GM19193 (cell line): ENCODE results near the gene RNF44.

Experiments used
- POLR2A ChIP-seq: IDR thresholded peaks from 4 replicates; pipeline ENCODE4 v1.6.1; 2011; ENCODE audit not compliant: insufficient read depth, insufficient read length; ENCODE audit errors: extremely low read depth

Gene RNF44

DNA sequence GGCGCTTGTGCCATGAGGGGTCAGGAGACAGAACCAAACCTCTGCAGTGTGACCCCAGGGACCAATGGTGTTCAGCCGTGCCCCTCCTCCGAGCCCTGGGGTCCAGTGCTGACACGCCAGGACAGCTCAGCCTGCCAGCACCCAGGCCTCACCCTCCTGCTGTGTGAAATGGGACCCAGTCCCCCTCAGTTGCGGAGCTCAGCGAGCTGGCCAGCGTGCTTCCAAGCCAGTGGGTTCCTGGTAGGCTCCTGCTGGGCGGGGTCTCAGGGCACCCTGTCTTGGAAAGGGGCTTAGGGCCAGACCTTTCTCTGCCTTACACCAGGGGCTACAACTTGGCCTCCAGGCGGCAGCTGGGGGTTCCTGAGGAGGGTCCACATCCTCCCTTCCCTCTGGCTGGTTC, 4.4 kb downstream of the RNF44 start:
- no peak for TF ChIP-seq POLR2A

DNA sequence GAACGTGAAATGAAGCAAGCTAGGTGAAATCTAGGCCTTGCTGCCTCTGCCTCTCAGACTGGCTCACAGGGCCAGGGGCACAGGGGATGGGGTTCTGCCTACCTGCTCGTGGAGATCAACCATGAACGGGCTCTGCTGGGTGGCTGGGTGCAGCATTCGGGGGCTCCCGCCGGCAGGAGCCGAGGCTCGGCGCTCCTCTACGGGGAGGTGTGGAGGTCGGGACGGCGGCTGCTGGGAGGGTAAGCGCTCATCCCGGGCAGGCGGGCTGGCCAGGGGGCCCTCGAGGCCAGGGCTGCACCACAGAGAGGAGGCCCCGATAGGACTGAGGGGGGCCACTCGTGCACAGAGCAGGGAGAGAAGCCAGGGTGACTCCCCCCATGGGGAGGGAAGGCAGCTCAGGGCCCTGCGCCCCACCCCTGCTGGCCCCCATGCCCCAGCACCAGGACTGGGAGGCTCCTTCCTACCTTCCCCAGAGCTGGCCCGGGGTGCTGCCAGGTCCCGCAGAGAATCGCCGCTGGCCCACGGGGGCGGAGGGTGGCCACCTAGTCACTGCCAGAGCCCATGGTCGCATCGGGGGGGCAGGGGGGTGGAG, 5.2 kb downstream of the RNF44 start:
- TF ChIP-seq POLR2A: no peak

DNA sequence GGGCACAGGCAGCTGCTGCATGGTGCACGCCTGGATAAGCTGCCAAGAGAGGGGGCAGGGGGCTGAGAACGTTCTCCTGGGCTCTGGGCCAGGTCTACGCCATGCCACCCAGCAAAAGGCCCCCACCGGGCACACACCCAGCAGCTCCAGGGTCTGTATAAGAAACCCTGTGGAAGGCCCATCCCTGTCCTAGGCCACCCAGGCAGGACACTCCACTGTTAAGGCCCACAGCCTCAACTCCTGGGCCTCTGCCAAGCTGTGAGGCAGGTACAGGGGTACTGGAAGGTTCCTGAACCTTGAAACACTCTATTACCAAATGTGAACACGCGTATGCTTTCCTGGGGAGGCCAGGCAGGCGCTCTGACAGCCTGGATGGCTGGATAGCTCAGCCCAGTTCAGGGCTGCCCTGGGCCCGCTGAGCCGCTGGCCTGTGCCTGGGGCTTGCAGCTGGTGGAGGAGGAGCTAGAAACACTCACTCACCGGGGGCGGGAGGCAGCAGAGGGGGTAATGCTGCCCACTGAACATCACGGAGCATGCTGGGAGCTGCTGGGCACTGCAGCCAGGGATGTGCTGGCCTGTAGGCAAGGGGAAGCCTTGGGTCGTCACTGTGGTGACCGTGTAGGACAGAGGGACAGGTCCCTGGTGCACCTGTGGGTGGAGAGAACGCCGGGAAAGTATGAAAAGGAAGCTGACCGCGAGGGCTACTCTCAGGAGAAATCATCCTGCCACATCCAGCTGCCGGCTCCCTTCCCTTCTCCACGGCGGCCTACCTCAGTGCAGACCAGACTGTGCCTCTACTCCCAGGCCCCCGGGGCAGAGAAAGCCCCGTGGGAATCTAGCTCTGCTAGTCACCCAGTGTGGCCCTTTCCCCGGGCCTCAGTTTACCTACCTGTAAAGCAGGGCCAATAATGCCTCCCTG, 6.0 kb downstream of the RNF44 start:
- TF ChIP-seq POLR2A: no peak

DNA sequence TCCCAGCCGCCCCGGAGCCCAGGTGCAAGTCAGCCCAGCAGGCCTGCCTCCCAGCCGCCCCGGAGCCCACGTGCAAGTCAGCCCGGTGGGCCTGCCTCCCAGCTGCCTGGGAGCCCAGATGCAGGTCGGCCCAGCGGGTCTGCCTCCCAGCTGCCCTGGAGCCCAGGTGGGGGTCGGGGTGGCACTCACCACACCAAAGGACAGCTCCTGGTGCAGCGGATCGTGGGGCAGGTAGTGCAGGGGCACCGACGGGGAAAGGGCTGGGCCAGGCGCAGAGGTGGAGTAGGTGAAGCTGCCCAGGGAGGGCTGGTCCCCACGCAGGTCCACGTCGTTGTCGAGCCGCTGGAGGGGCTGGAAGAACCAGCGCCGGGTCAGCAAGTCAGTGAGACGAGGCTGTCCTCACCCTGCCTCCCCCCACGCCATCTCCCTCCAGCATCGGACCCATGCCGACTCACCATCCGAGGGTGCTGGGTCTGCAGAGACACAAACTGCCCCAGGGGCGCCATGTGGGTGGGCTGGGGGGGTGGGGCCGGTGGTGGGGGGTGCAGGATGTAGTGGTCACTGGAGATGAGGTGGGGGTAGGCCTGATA, 6.7 kb downstream of the RNF44 start:
- no peak for TF ChIP-seq POLR2A

DNA sequence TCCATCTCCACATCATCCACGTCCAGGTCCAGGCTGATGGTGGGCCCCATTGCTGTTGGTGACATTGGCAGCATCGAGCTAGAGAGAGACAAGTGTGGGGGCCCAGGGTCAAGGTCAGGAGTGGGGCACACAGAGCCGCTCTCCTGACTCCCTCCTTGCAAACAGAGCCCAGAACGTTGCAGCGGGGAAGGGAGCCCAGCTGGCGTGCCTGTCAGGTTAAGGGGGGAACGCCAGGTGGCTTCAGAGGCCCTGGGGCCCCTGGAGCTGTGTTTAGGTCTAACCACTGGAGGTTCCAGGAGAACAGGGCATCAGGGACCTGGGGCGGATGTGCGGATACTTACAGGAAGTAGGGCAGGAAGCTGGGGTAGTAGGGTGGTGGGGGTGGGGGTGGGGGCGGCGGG, 7.5 kb downstream of the RNF44 start:
- TF ChIP-seq POLR2A: no peak

DNA sequence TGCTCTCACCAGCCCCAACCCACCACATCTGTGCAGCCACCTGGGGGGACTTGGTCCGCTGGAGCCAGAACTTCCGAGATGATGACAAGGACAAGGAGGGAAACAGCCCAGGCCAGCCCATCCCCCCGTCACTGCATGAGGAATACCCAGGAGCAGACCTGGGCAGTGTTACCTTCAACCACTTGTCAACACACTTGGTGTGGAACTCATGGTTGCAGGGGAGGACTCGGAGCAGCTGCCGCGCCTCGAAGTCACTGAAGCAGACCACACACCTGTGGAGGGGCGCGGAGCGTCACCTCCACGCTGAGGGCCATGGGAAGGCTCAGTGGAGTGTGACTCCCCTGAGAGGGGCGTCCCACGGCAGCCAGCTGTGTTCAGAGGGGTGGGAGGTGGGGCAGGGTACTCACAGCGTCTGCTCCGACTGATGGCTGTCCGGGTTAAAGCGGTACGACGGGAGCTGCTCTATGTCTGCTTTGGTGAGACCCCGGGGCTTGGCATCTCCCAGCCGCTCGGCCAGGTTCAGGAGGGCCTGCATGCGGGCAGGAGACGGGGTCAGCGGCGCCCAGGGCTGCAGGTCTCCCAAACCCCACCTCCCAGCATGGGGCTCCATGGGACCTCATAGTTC, 8.0 kb downstream of the RNF44 start:
- TF ChIP-seq POLR2A: no peak

DNA sequence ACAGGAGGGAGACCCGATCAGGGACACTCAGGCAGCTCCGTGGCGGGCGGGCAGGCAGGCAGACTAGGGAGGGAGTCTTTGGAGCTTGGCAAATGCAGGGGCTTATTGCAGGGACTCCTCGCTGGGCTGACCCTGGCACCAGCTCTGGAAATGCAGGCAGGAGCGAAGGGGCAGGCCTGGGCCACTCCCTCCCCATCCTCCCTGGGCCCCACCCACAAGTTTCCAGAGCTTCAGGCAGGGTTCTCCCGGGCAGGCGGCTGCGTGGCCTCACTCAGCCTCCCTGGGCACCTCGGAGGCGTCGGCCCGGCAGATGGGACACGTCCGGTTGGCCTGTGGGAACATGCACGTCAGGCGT, 8.5 kb downstream of the RNF44 start:
- no peak for TF ChIP-seq POLR2A

DNA sequence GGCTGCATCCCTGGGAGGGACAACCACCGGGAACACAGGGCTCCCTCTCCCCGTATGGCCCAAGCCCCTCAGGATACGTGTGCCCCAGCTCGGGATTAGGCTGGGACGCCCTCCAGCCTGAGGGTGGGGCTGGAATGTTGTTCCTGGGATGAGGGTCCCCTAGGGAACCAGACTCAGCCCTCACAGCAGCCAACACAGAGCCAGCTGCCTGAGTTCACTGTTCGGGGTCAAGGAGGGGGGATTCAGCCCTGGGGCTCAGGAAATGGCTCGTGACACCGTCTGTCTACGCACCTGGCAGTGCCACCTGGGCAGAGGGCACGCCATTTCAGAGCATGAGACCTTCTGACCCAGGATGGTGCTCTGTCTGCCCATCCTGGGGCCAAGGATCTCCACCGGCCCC, 8.9 kb downstream of the RNF44 start:
- no peak for TF ChIP-seq POLR2A

DNA sequence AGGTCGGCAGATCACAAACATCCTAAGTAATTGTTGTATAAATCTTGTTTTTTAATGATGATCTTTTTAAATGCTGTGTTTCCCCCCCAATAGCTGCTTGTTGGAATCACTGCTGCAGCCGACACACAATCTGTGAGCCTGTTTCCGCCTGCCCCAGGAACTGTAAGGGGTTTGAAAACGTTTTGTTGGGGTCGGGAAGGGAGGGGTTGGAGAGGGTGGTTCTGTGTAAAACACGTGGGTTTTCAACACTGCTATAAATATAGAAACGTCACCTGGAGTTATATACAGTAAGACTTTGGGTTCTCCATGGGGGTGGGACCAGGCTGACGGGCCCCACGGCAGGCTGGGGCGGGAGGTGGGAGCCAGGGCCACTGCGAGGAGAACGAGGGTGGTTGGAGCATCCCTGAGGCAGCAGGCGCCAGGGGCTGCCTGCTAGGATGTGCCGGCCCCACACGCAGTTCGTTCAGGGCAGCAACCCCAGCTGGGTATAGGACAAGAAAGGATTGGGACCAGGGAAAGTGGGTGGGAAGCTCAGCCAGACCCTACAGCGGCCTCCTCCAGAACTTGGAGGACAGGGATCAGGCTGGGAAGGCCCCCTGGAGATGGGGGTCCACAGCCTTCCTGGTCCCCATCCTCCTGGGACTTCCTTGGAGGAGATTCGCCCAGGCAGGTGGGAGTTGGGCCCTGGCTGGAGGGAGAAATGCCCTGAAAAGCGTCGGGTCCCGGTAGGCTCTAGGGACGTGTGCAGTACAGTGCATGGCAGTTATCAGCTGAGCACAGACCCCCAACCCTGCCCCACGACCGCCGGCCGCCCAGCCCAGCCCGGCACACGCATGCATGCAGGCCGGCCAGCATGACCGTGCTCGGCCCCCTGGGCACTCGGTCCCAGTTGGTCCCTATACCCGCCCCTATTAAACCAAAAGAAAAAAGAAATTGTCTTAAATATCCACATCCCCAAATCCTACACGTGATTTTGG, 9.7 kb downstream of the RNF44 start:
- TF ChIP-seq POLR2A: no peak

DNA sequence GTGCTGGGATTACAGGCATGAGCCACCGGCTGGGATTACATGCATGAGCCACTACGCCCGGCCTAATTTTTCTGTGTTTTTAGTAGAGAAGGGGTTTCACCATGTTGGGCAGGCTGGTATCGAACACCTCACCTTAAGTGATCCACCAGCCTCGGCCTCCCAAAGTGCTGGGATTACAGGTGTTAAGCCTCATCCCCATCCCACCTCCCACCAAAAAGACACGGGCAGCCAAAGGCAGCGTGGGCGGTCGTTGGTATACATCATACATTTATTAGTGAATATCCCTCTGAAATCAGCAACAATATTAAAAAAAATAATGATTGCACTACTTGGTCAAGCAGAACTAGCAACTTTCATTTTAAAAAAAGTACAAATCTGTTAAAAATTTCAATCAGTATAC, 10.7 kb downstream of the RNF44 start:
- TF ChIP-seq POLR2A: no peak

DNA sequence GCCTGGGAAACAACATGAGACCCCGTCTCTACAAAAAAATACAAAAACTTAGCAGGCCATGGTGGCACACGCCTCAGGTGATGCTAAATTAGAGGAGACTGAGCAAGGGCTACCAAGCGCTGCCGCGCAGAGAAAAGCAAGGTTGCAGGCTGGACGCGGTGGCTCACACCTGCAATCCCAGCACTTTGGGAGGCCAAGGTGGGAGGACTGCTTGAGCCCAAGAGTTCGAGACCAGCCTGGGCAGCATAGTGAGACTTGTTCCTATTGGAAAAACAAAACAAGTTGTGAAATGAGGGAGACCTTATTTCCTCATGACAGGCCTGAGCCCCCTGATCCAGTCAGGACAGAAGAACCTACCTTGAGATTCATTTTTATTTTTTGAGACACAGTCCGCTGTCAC, 11.5 kb downstream of the RNF44 start:
- TF ChIP-seq POLR2A: no peak

DNA sequence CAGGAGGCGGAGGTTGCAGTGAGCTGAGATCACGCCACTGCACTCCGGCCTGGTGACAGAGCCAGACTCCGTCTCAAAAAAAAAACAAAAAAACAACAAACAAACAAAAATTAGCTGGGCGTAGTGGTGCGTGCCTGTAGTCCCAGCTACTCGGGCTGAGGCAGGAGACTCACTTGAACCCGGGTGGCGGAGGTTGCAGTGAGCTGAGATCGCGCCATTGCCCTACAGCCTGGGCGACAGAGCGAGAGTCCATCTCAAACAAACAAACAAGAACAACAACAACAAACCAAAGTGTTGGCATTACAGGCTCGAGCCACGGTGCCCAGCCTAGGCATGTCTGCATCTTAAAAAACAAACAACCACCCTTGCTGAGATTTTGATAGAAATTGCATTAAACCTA, 12.2 kb downstream of the RNF44 start:
- TF ChIP-seq POLR2A: no peak

DNA sequence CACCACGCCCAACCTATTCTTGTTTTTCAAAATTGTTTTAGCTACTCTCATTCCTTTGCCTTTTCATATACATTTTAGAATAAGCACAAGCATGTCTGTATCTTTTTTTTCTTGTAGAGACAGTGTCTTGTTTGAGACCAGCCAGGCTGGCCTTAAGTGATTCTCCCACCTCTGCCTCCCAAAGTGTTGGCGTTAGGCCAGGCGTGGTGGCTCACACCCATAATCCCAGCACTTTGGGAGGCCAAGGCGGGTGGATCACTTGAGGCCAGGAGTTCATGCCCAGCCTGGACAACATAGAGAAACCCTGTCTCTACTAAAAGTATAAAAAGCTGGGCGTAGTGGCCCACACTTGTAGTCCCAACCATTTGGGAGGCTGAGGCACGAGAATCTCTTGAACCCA, 13.1 kb downstream of the RNF44 start:
- TF ChIP-seq POLR2A: no peak

DNA sequence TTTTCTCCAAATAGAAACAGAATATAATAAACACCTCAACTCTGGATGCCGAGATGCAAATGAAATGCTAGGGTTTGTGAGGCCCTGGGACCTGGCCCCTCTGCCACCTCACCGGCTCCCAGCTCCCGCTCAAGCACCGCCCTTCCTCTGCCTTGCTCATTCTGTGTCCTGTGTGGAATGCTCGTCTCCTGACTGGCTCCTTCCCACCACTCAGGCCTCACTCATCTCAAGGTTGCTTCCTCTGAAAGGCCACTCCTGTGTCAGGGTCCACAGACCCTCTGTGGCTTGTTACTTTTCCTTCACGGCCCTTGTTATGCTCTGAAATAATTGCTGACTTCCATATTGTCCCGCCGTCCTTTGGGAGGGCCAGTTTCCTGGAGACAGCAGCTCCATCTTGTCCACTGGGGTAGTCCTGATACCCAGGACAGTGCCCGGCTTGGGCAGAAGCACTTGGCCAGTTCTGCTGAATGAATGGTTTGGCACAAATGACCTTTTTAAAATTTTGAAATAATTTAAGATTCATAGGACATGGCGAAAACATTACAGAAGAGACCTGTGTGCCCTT, 15.4 kb downstream of the RNF44 start:
- TF ChIP-seq POLR2A: no peak
